ENCODE results near the gene COPA. TPM values are rescaled to one million over a fixed set of nuclear protein-coding genes. Genes with fewer than 3 reads are reported as not detected.

The COPA gene
- total RNA-seq, 4 donors from 2014 or later: 118 to 179 (median 155) TPM

- DNase-seq (ENCODE audit: low spot score): no peak
- no peak for TF ChIP-seq CTCF (IDR thresholded peaks at IDR 0.05)
- ATAC-seq (ENCODE audit: low FRiP score): no peak
Observed at GRCh38 chr1:160328184-160328583, 14.9 kb downstream of the COPA start.

GRCh38 chr1:160326418-160326817 lies 16.6 kb downstream of the COPA start:
- TF ChIP-seq CTCF (IDR thresholded peaks at IDR 0.05): no peak
- ATAC-seq (ENCODE audit: low FRiP score) (no peak), DNase-seq (ENCODE audit: low spot score) (no peak)

- DNase-seq (ENCODE audit: low spot score): no peak
- ATAC-seq (ENCODE audit: low FRiP score): no peak
- TF ChIP-seq CTCF (IDR thresholded peaks at IDR 0.05): no peak
Observed at GRCh38 chr1:160325252-160325651, 17.8 kb downstream of the COPA start.

GRCh38 chr1:160322831-160323230 lies 20.2 kb downstream of the COPA start:
- no peak for TF ChIP-seq CTCF (IDR thresholded peaks at IDR 0.05)
- no peak for ATAC-seq (ENCODE audit: low FRiP score)

GRCh38 chr1:160315359-160315758 lies 27.7 kb downstream of the COPA start:
- ATAC-seq (ENCODE audit: low FRiP score) (no peak), DNase-seq (ENCODE audit: low spot score) (no peak)
- TF ChIP-seq CTCF (IDR thresholded peaks at IDR 0.05): no peak

More at GRCh38 chr1:160322831-160323230, 20.2 kb downstream of the COPA start:
- no peak for DNase-seq (ENCODE audit: low spot score)

GRCh38 chr1:160309571-160309970 lies 33.5 kb downstream of the COPA start:
- no peak for TF ChIP-seq CTCF (IDR thresholded peaks at IDR 0.05)
- no peak for ATAC-seq (ENCODE audit: low FRiP score)

GRCh38 chr1:160309185-160309557 lies 33.9 kb downstream of the COPA start:
- no peak for TF ChIP-seq CTCF (IDR thresholded peaks at IDR 0.05)
- DNase-seq (ENCODE audit: low spot score) (no peak), ATAC-seq (ENCODE audit: low FRiP score) (no peak)

More at GRCh38 chr1:160309571-160309970, 33.5 kb downstream of the COPA start:
- no peak for DNase-seq (ENCODE audit: low spot score)
